ENCODE results near the gene MYCBP2.

DNA sequence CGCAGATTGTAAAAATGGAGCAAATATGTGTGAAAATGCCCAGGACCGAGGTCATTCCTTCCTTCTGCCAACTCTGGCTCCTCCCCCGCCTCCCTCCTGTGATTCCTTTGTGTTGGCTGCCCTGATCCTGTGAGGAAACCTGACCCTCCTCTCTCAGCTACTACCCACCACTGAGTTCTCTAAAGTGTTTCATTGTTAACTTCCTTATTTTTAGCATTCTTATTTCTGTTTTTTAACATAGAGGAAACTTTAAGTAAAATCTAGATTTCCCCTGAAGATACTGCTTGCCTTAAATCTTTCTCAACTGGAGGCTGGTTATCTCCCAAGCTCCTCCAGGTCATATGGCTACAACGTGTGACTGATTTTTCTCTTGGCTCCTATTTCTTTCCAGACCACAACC lies 278.2 kb downstream of the MYCBP2 start:
- TF ChIP-seq RAD21 (IDR thresholded peaks at IDR 0.05; ENCODE audit: low read length) (no peak), EP300 (IDR thresholded peaks at IDR 0.05; ENCODE audit: borderline replicate concordance in 1 of 2, low read depth in 1 of 2, low read length in 1 of 2) (no peak), TEAD4 (IDR thresholded peaks at IDR 0.05; ENCODE audit: borderline replicate concordance, insufficient read depth) (no peak)
- TF ChIP-seq, protein P1, sequence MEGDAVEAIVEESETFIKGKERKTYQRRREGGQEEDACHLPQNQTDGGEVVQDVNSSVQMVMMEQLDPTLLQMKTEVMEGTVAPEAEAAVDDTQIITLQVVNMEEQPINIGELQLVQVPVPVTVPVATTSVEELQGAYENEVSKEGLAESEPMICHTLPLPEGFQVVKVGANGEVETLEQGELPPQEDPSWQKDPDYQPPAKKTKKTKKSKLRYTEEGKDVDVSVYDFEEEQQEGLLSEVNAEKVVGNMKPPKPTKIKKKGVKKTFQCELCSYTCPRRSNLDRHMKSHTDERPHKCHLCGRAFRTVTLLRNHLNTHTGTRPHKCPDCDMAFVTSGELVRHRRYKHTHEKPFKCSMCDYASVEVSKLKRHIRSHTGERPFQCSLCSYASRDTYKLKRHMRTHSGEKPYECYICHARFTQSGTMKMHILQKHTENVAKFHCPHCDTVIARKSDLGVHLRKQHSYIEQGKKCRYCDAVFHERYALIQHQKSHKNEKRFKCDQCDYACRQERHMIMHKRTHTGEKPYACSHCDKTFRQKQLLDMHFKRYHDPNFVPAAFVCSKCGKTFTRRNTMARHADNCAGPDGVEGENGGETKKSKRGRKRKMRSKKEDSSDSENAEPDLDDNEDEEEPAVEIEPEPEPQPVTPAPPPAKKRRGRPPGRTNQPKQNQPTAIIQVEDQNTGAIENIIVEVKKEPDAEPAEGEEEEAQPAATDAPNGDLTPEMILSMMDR (IDR thresholded peaks at IDR 0.05) = no peak
